ENCODE measurements around the gene MPRIP. TPM values are rescaled to one million over a fixed set of nuclear protein-coding genes. Genes with fewer than 3 reads are reported as not detected.

Gene MPRIP
- total RNA-seq, 1 experiment from 2014 or later, result 443 TPM

DNA sequence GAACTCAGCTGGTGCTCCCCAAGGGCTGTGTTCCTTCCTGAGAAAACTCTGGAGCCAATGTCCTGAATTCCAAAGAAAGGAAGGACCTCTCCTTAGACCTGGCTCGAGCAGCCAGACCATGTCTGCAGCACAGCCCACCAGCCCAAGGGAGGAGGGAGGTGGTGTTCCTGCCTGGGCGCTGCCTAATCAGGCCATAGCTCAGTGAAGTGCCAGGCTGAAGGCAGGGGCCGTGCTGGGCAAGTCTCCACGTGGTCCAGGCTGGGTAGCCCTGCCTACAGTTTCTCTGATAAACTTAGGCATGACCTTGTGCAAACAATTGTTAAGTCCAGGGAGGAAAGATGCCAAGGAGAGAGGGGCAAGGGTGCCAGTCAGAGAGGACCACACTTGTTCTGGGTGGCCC lies 76.8 kb downstream of the MPRIP start:
- peaks cover 9% of the 10 kb centered on the region; the same call in 1 of the 2 replicates for H3K4me1 ChIP-seq (replicated peaks; ENCODE audit: insufficient read depth)
- H3K9me3 ChIP-seq (ENCODE audit: insufficient read depth, low read depth), result no peaks in the 10 kb centered on the region
- no peaks in the 10 kb centered on the region for H3K9me2 ChIP-seq (ENCODE audit: insufficient read depth)
- ChIA-PET CTCF (interaction anchor here (0.7 kb wide), 1 partner anchor 231 kb away, joined by 3 read pairs; no protein-coding TSS in a partner anchor), POLR2A (ENCODE audit: unreplicated experiment) (interaction anchor here (0.6 to 0.7 kb wide), 4 partner anchors 9 to 98 kb away, joined by 3 to 19 read pairs (median 4); no protein-coding TSS in a partner anchor)
- peaks cover 75% of the 10 kb centered on the region for H3F3A ChIP-seq (ENCODE audit: insufficient read depth, low read depth)
- H3K27ac ChIP-seq, result peak overlapping the region; percentile 20; the same call in 1 of the 2 replicates
- peaks cover 99% of the 10 kb centered on the region for H4K20me1 ChIP-seq (ENCODE audit: insufficient read depth)
- no peak for TF ChIP-seq EZH2 (IDR thresholded peaks at IDR 0.05; ENCODE audit: low read depth)
- TF ChIP-seq CTCF (conservative IDR thresholded peaks at IDR 0.05), result no peak
- H3K27me3 ChIP-seq (ENCODE audit: insufficient read depth, low read depth), result no peaks in the 10 kb centered on the region
- peaks cover 98% of the 10 kb centered on the region for H3K79me2 ChIP-seq (ENCODE audit: low read depth)
- no TSS peak for BruUV-seq (replicated peaks)
- no peak overlapping the region for H2AFZ ChIP-seq
- H3K4me2 ChIP-seq, result no peak overlapping the region
- H3K4me3 ChIP-seq, result no peak overlapping the region
- intact Hi-C loops (cut with micrococcal nuclease; ENCODE audit: unreplicated experiment), result no loop called here
- no peak for DNase-seq
- peaks cover 6% of the 10 kb centered on the region; the same call in 1 of the 2 replicates for H3K36me3 ChIP-seq (ENCODE audit: low read depth)

DNA sequence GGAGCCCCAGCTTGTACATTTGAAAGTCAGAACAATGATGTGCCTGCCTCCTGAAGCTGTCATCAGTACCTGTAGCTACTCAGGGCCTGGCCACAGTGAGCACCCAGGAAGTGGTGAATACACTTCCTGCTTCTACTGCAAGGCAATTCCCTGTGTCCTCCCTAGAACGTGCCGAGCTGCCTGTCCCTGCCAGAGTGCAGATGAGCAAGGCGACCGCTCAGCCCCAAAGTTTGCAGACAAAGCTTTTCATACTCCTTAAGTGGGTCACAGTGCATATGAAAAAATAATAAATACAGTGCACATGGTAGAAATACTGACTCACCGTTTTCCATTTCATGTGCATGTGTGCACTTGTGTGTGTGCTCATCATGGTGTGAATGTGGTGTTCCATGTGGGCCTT lies 77.3 kb downstream of the MPRIP start:
- Histone ChIP-seq H2AFZ (no peak overlapping the region), H3K4me2 (no peak overlapping the region), H3K36me3 (ENCODE audit: low read depth) (peaks cover 6% of the 10 kb centered on the region; the same call in 1 of the 2 replicates), H3K9me3 (ENCODE audit: insufficient read depth, low read depth) (no peaks in the 10 kb centered on the region), H3K79me2 (ENCODE audit: low read depth) (peaks cover 98% of the 10 kb centered on the region), H3K4me3 (no peak overlapping the region), H3K27ac (peak overlapping the region; percentile 20; the same call in 1 of the 2 replicates), H3K9me2 (ENCODE audit: insufficient read depth) (no peaks in the 10 kb centered on the region), H3K4me1 (replicated peaks; ENCODE audit: insufficient read depth) (peaks cover 9% of the 10 kb centered on the region; the same call in 1 of the 2 replicates), H3K27me3 (ENCODE audit: insufficient read depth, low read depth) (no peaks in the 10 kb centered on the region), H3F3A (ENCODE audit: insufficient read depth, low read depth) (peaks cover 74% of the 10 kb centered on the region), H4K20me1 (ENCODE audit: insufficient read depth) (peaks cover 99% of the 10 kb centered on the region)
- CTCF ChIA-PET, result interaction anchor here (0.7 to 0.8 kb wide), 2 partner anchors 13 to 231 kb away, joined by 3 to 4 read pairs; no protein-coding TSS in a partner anchor
- no TSS peak for BruUV-seq (replicated peaks)
- POLR2A ChIA-PET (ENCODE audit: unreplicated experiment), result interaction anchor here (0.6 to 0.7 kb wide), 4 partner anchors 10 to 99 kb away, joined by 3 to 19 read pairs (median 4); no protein-coding TSS in a partner anchor
- TF ChIP-seq CTCF (conservative IDR thresholded peaks at IDR 0.05) (no peak), EZH2 (IDR thresholded peaks at IDR 0.05; ENCODE audit: low read depth) (no peak)
- DNase-seq, result no peak
- intact Hi-C loops (cut with micrococcal nuclease; ENCODE audit: unreplicated experiment), result no loop called here

- Histone ChIP-seq H3K36me3 (ENCODE audit: low read depth) (peaks cover 8% of the 10 kb centered on the region; the same call in 1 of the 2 replicates), H4K20me1 (ENCODE audit: insufficient read depth) (peaks cover 99% of the 10 kb centered on the region), H3K9me3 (ENCODE audit: insufficient read depth, low read depth) (no peaks in the 10 kb centered on the region), H2AFZ (no peak overlapping the region), H3K9me2 (ENCODE audit: insufficient read depth) (no peaks in the 10 kb centered on the region), H3K27me3 (ENCODE audit: insufficient read depth, low read depth) (no peaks in the 10 kb centered on the region), H3F3A (ENCODE audit: insufficient read depth, low read depth) (peaks cover 82% of the 10 kb centered on the region), H3K79me2 (ENCODE audit: low read depth) (peaks cover 98% of the 10 kb centered on the region), H3K27ac (peak overlapping the region; percentile 13; the same call in 1 of the 2 replicates), H3K4me1 (replicated peaks; ENCODE audit: insufficient read depth) (peaks cover 9% of the 10 kb centered on the region; the same call in 1 of the 2 replicates), H3K4me3 (no peak overlapping the region), H3K4me2 (no peak overlapping the region)
- ChIA-PET CTCF (interaction anchor here (0.6 to 0.8 kb wide), 2 partner anchors 13 to 120 kb away, joined by 3 to 4 read pairs; no protein-coding TSS in a partner anchor), POLR2A (ENCODE audit: unreplicated experiment) (interaction anchor here (0.7 kb wide), 1 partner anchor 83 kb away, joined by 11 read pairs; no protein-coding TSS in a partner anchor)
- TF ChIP-seq EZH2 (IDR thresholded peaks at IDR 0.05; ENCODE audit: low read depth) (no peak), CTCF (conservative IDR thresholded peaks at IDR 0.05) (no peak)
- DNase-seq, result no peak
- intact Hi-C loops (cut with micrococcal nuclease; ENCODE audit: unreplicated experiment), result no loop called here
- BruUV-seq (replicated peaks), result no TSS peak
Observed at GRCh38 chr17:17120294-17120693, 78.0 kb downstream of the MPRIP start.

Measured in PC-9 (cell line).